HCT116 (cell line): ENCODE data around the gene SLC38A9. TPM values are rescaled to one million over a fixed set of nuclear protein-coding genes. Genes with fewer than 3 reads are reported as not detected.

Experiments
- ATAC-seq: fragments of 200-7000 bp; cut with Tn5 transposase; 2 replicates; pipeline ENCODE4 v1.9.1; 2020; ENCODE audit warnings: mild to moderate bottlenecking, moderate library complexity
- BruUV-seq: library from RNA; stranded (reverse); fragments of 400-500 nt; replicated peaks from 2 replicates; lab custom pipeline; 2021; lab: Mats Ljungman, UMichigan
- CTCF ChIA-PET: fragments of 300-600 bp; sonication (Branson Sonifier 250); formaldehyde crosslinking; loops from one replicate; lab custom pipeline; 2021; ENCODE audit warnings: antibody characterized with exemption; lab: Charles Lee
- POLR2A ChIA-PET: fragments of 300-600, 350-600 bp; sonication (Branson Sonifier 250); formaldehyde crosslinking; loops from one replicate; lab custom pipeline; 2021; ENCODE audit warnings: antibody characterized with exemption; lab: Charles Lee
- RAD21 ChIA-PET, 2 experiments: fragments of 300-600 bp; sonication (Branson Sonifier 250); formaldehyde crosslinking; loops; one replicate each; lab custom pipeline; 2023; ENCODE audit warnings: low total read pairs in 2 of 2; ENCODE audit not compliant: uncharacterized antibody in 2 of 2, unreplicated experiment in 2 of 2, low non-redundant PET in 1 of 2; lab: Charles Lee
- DNase-seq: peaks from one replicate; pipeline ENCODE4 v3.0.0-alpha.2; 2010; ENCODE audit warnings: low read depth, low spot score
- H2AFZ ChIP-seq: fragments of 200-600 bp; shearing (Covaris generic), sonication (generic); 2 replicates; pipeline ENCODE4 v1.6.1; 2017; ENCODE audit warnings: low read depth, mixed run types, mixed read lengths, antibody characterized with exemption, low read length; ENCODE audit not compliant: poor library complexity, severe bottlenecking
- H3K27ac ChIP-seq: 2 replicates; pipeline ENCODE4 v1.5.1; 2012; ENCODE audit warnings: low read depth, low read length
- H3K27me3 ChIP-seq: fragments of 200-600 bp; sonication (generic); 2 replicates; pipeline ENCODE4 v1.6.1; 2016; ENCODE audit warnings: mixed run types, low read length, mixed read lengths; ENCODE audit not compliant: insufficient read depth
- H3K36me3 ChIP-seq, 2 experiments: fragments of 200-500 bp in 1 of 2; fragments of 200-600 bp in 1 of 2; sonication (Bioruptor generic) in 1 of 2; sonication (generic) in 1 of 2; 2 replicates each; pipeline versions ENCODE4 v1.5.1 to v1.6.1; 2014 to 2016; ENCODE audit warnings: low read length in 2 of 2, inconsistent platforms in 1 of 2, mixed read lengths in 1 of 2, mixed run types in 1 of 2; ENCODE audit not compliant: insufficient read depth in 2 of 2, control insufficient read depth in 1 of 2
- H3K4me1 ChIP-seq, 2 experiments: fragments of 200-600 bp in 1 of 2; sonication (generic) in 1 of 2; 2 replicates each; pipeline versions ENCODE4 v1.5.1 to v1.6.1; 2012 to 2017; ENCODE audit warnings: low read length in 2 of 2, inconsistent platforms in 1 of 2, mild to moderate bottlenecking in 1 of 2, mixed read lengths in 1 of 2, mixed run types in 1 of 2, moderate library complexity in 1 of 2; ENCODE audit not compliant: insufficient read depth in 2 of 2, control insufficient read depth in 1 of 2
- H3K4me2 ChIP-seq: fragments of 200-600 bp; sonication (generic); 2 replicates; pipeline ENCODE4 v1.6.1; 2017; ENCODE audit warnings: mixed run types, low read length, mixed read lengths
- H3K4me3 ChIP-seq, 2 experiments: fragments of 200-600 bp in 1 of 2; sonication (generic) in 1 of 2; replicated peaks in 1 of 2; 2 replicates each; pipeline ENCODE4 v1.5.1; 2011 to 2016; ENCODE audit warnings: low read length in 2 of 2, control low read depth in 1 of 2, low read depth in 1 of 2, mild to moderate bottlenecking in 1 of 2, mixed read lengths in 1 of 2, mixed run types in 1 of 2
- H3K79me2 ChIP-seq: fragments of 200-600 bp; sonication (generic); 2 replicates; pipeline ENCODE4 v1.6.1; 2017; ENCODE audit warnings: mild to moderate bottlenecking, mixed run types, low read length, moderate library complexity, mixed read lengths; ENCODE audit not compliant: insufficient read depth
- H3K9ac ChIP-seq: fragments of 200-600 bp; sonication (generic); 2 replicates; pipeline ENCODE4 v1.6.1; 2016; ENCODE audit warnings: low read length, mixed read lengths
- H3K9me2 ChIP-seq: fragments of 200-600 bp; sonication (generic), shearing (Covaris generic); 2 replicates; pipeline ENCODE4 v1.6.1; 2017; ENCODE audit warnings: mixed run types, mild to moderate bottlenecking, moderate library complexity; ENCODE audit not compliant: insufficient read depth
- H3K9me3 ChIP-seq, 2 experiments: fragments of 200-500 bp in 1 of 2; fragments of 200-600 bp in 1 of 2; sonication (Bioruptor generic) in 1 of 2; sonication (generic) in 1 of 2; 2 replicates each; pipeline ENCODE4 v1.6.1; 2014 to 2017; ENCODE audit warnings: low read length in 2 of 2, mixed read lengths in 2 of 2, inconsistent platforms in 1 of 2, low read depth in 1 of 2, mild to moderate bottlenecking in 1 of 2, mixed run types in 1 of 2, moderate library complexity in 1 of 2; ENCODE audit not compliant: control insufficient read depth in 1 of 2, insufficient read depth in 1 of 2
- H4K20me1 ChIP-seq: fragments of 200-600 bp; sonication (generic), shearing (Covaris generic); 2 replicates; pipeline ENCODE4 v1.6.1; 2017; ENCODE audit warnings: mixed run types, mild to moderate bottlenecking, moderate library complexity; ENCODE audit not compliant: insufficient read depth
- CBX3 ChIP-seq: IDR thresholded peaks from 2 replicates; pipeline ENCODE4 v1.6.1; 2012; ENCODE audit warnings: low read depth
- CEBPB ChIP-seq: IDR thresholded peaks from 2 replicates; pipeline ENCODE4 v1.6.1; 2012; ENCODE audit warnings: low read depth
- EGR1 ChIP-seq: IDR thresholded peaks from 2 replicates; pipeline ENCODE4 v1.6.1; 2012; ENCODE audit warnings: low read depth
- EZH2 ChIP-seq: fragments of 200-600 bp; sonication (generic); IDR thresholded peaks from 2 replicates; pipeline ENCODE4 v1.6.1; 2017; ENCODE audit warnings: antibody characterized with exemption, mixed run types
- EZH2phosphoT487 ChIP-seq: fragments of 200-600 bp; IDR thresholded peaks from 2 replicates; pipeline ENCODE4 v1.6.1; 2018; ENCODE audit warnings: antibody characterized with exemption, borderline replicate concordance
- FOSL1 ChIP-seq: IDR thresholded peaks from 2 replicates; pipeline ENCODE4 v1.6.1; 2012; ENCODE audit warnings: low read depth
- JUND ChIP-seq: IDR thresholded peaks from 2 replicates; pipeline ENCODE4 v1.6.1; 2012
- RAD21 ChIP-seq: IDR thresholded peaks from 2 replicates; pipeline ENCODE4 v1.6.1; 2012; ENCODE audit warnings: low read depth, mild to moderate bottlenecking
- REST ChIP-seq: IDR thresholded peaks from 2 replicates; pipeline ENCODE4 v1.6.1; 2012; ENCODE audit warnings: low read depth
- SIN3A ChIP-seq: IDR thresholded peaks from 2 replicates; pipeline ENCODE4 v1.6.1; 2012; ENCODE audit warnings: low read depth
- SP1 ChIP-seq: IDR thresholded peaks from 2 replicates; pipeline ENCODE4 v1.6.1; 2012; ENCODE audit warnings: low read depth
- TCF7L2 ChIP-seq: IDR thresholded peaks from 2 replicates; pipeline ENCODE4 v1.7.0; 2011; ENCODE audit warnings: borderline replicate concordance, inconsistent platforms; ENCODE audit not compliant: insufficient read depth, insufficient read length; ENCODE audit errors: extremely low read depth
- ZNF274 ChIP-seq: fragments of 200-500 bp; sonication (Bioruptor generic); IDR thresholded peaks from 2 replicates; pipeline ENCODE4 v1.6.1; 2014; ENCODE audit warnings: mild to moderate bottlenecking, low read depth, low read length, inconsistent platforms
- intact Hi-C: fragments of 100-400 bp; cut with micrococcal nuclease; formaldehyde crosslinking; loops from 2 replicates; pipeline ENCODE4 v1.10.0; 2022
- total RNA-seq: library from RNA; stranded (reverse); gene quantifications from one replicate; pipeline ENCODE4 v1.2.1, GENCODE V29; 2021; ENCODE audit not compliant: unreplicated experiment
- TF ChIP-seq, protein P1 (sequence below): IDR thresholded peaks from 2 replicates; pipeline ENCODE4 v1.6.1; 2012

SLC38A9 gene
- total RNA-seq, 1 experiment from 2014 or later: 12.6 TPM

DNA sequence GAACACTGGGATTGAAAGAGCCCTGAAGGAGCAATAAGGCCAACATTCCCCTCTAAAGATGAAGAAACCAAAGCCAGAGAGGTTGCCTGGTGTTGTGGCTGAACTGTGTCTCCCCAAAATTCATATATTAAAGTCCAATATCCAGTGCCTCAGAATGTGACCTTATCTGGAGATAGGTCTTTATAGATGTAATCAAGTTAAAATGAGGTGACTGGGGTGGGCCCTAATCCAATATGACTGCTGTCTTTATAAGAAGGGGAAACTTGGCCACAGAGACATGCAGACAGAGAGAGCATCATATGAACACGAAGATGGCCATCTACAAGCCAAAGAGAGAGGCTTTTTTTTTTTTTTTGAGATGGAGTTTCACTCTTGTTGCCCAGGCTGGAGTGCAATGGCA, 110.5 kb downstream of the SLC38A9 start:
- ChIA-PET RAD21 (no interaction called here), POLR2A (interaction anchor here (0.6 kb wide), 1 partner anchor 17 kb away, joined by 4 read pairs; no protein-coding TSS in a partner anchor), CTCF (no interaction called here)
- BruUV-seq: no TSS peak
- intact Hi-C loops: no loop called here
- Histone ChIP-seq H3K4me1 (peaks cover 31 to 63% of the 10 kb centered on the region in 2 experiments), H2AFZ (peak overlapping the region; percentile 94), H3K4me3 (peak overlapping the region in 1 of 2 experiments; percentile 39; a peak in 2 of 4 replicates), H4K20me1 (no peaks in the 10 kb centered on the region), H3K9ac (peak overlapping the region; percentile 37), H3K9me3 (no peaks in the 10 kb centered on the region), H3K27ac (peak overlapping the region; percentile 51; the same call in 1 of the 2 replicates), H3K79me2 (no peaks in the 10 kb centered on the region), H3K27me3 (no peaks in the 10 kb centered on the region), H3K9me2 (no peaks in the 10 kb centered on the region), H3K36me3 (no peaks in the 10 kb centered on the region), H3K4me2 (peak overlapping the region; percentile 75)
- DNase-seq: no peak
- no peak; the same call in 1 of the 2 replicates for ATAC-seq
- TF ChIP-seq EZH2phosphoT487 (no peak), EGR1 (no peak), CBX3 (no peak), SIN3A (0 out of 2 replicates have a peak, but pooled peaks have one; percentile 18)
- TF ChIP-seq, protein P1, sequence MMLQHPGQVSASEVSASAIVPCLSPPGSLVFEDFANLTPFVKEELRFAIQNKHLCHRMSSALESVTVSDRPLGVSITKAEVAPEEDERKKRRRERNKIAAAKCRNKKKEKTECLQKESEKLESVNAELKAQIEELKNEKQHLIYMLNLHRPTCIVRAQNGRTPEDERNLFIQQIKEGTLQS: no peak

GRCh38 chr5:55601204-55601618, 110.9 kb downstream of the SLC38A9 start:
- peak overlapping the region; percentile 75 for H3K4me2 ChIP-seq
- H2AFZ ChIP-seq: peak overlapping the region; percentile 94
- peaks cover 31 to 63% of the 10 kb centered on the region in 2 experiments for H3K4me1 ChIP-seq
- no peaks in the 10 kb centered on the region for H3K27me3 ChIP-seq
- ChIA-PET CTCF (no interaction called here), POLR2A (no interaction called here), RAD21 (no interaction called here)
- DNase-seq (no peak), ATAC-seq (peak; percentile 69)
- H3K79me2 ChIP-seq: no peaks in the 10 kb centered on the region
- no TSS peak for BruUV-seq
- no peaks in the 10 kb centered on the region for H3K36me3 ChIP-seq
- H3K9me2 ChIP-seq: no peaks in the 10 kb centered on the region
- no peaks in the 10 kb centered on the region for H4K20me1 ChIP-seq
- H3K4me3 ChIP-seq: peak overlapping the region; percentile 0 to 39; a peak in 3 of 4 replicates
- intact Hi-C loops: no loop called here
- peak overlapping the region; percentile 51; the same call in 1 of the 2 replicates for H3K27ac ChIP-seq
- TF ChIP-seq, protein P1: no peak
- TF ChIP-seq TCF7L2 (no peak), JUND (peak; percentile 35; the same call in 1 of the 2 replicates), RAD21 (no peak), CEBPB (no peak; the same call in 1 of the 2 replicates), REST (no peak), EZH2 (no peak), SP1 (peak; percentile 47), FOSL1 (peak; percentile 24; the same call in 1 of the 2 replicates), SIN3A (0 out of 2 replicates have a peak, but pooled peaks have one; percentile 36), ZNF274 (no peak)
- H3K9ac ChIP-seq: peak overlapping the region; percentile 37
- no peaks in the 10 kb centered on the region for H3K9me3 ChIP-seq
